Lung (tissue), 12 donors: ENCODE measurements around the gene ACR. TPM values are rescaled to one million over a fixed set of nuclear protein-coding genes. Genes with fewer than 3 reads are reported as not detected.

Source experiments
- ATAC-seq: fragments of 200-7000 bp; cut with Tn5 transposase; one replicate; pipeline ENCODE4 v1.9.1; 2020; ENCODE audit warnings: moderate number of reproducible peaks; ENCODE audit not compliant: insufficient read depth, low FRiP score
- DNase-seq, 3 donors: peaks; one replicate each; pipeline ENCODE4 v3.0.0-alpha.2; 2013 to 2017
- H3K27ac ChIP-seq, 2 donors: one replicate each; pipeline ENCODE4 v1.5.1; 2013; ENCODE audit warnings: mild to moderate bottlenecking in 2 of 2, moderate library complexity in 2 of 2, control low read depth in 1 of 2, inconsistent platforms in 1 of 2, low read depth in 1 of 2, low read length in 1 of 2
- H3K27me3 ChIP-seq, 3 donors: one replicate each; pipeline ENCODE4 v1.5.1; 2013; ENCODE audit warnings: low read length in 2 of 3; ENCODE audit not compliant: control insufficient read depth in 3 of 3, insufficient read depth in 3 of 3
- H3K36me3 ChIP-seq, 4 donors: one replicate each; pipeline ENCODE4 v1.5.1; 2013; ENCODE audit warnings: low read length in 4 of 4, mild to moderate bottlenecking in 1 of 4, moderate library complexity in 1 of 4; ENCODE audit not compliant: control insufficient read depth in 4 of 4, insufficient read depth in 4 of 4
- H3K4me1 ChIP-seq, 5 donors: one replicate each; pipeline ENCODE4 v1.5.1; 2013; ENCODE audit warnings: low read length in 5 of 5, mild to moderate bottlenecking in 2 of 5, moderate library complexity in 1 of 5; ENCODE audit not compliant: control insufficient read depth in 5 of 5, insufficient read depth in 5 of 5
- H3K4me3 ChIP-seq: one replicate; pipeline ENCODE4 v1.5.1; 2013; ENCODE audit warnings: mild to moderate bottlenecking, control low read depth, moderate library complexity
- H3K9ac ChIP-seq, 2 donors: one replicate each; pipeline ENCODE4 v1.5.1; 2013; ENCODE audit warnings: low read length in 2 of 2, control low read depth in 1 of 2; ENCODE audit not compliant: insufficient read depth in 1 of 2
- H3K9me3 ChIP-seq, 4 donors: one replicate each; pipeline ENCODE4 v1.5.1; 2013; ENCODE audit warnings: low read length in 3 of 4, mild to moderate bottlenecking in 1 of 4, moderate library complexity in 1 of 4; ENCODE audit not compliant: control insufficient read depth in 4 of 4, insufficient read depth in 3 of 4
- WGBS, 2 donors: extraction: QIAGEN DNeasy Blood & Tissue Kit; methylation state at CpG; one replicate each; pipeline ENCODE4 v1.1.7; 2013; 5-methylcytosine and 5-hydroxymethylcytosine counted together
- polyA plus RNA-seq, 2 donors: library from polyadenylated mRNA; stranded (reverse); fragments of 200-250 nt; gene quantifications; one replicate each; pipeline ENCODE4 v1.2.1, GENCODE V29; 2013
- total RNA-seq, 2 donors: library from RNA; depleted of rRNA in 1 of 2; stranded (reverse); fragments of >200 nt in 1 of 2; gene quantifications; one replicate each; pipeline ENCODE4 v1.2.1, GENCODE V29; 2014 to 2021
- TF ChIP-seq, protein P1 (sequence below): IDR thresholded peaks from 2 replicates; pipeline ENCODE4 v1.5.1; 2012; ENCODE audit warnings: mild to moderate bottlenecking; ENCODE audit errors: control extremely low read depth, extremely low read depth
- donor health status: control.
- donor health status: control.
- donor health status: Bipolar disorder and iron deficiency.
- donor health status: healthy.
- donor health status: DM: yes; HTN: yes; CAD: no.

ACR gene
- total and polyA plus RNA-seq, 4 donors = 0.26 to 3.3 (median 0.78) TPM

- peak overlapping the region in 1 of 2 donors; percentile 20 for H3K27ac ChIP-seq
- peak overlapping the region in 1 of 2 donors; percentile 42 for H3K9ac ChIP-seq
- DNase-seq (no peak), ATAC-seq (no peak)
- H3K36me3 ChIP-seq = peaks cover 0 to 23% (median 4%) of the 10 kb centered on the region in 4 donors
- WGBS, 2 donors = 59 to 76% methylated on average over 38 to 54 of the region's 54 CpGs
- H3K9me3 ChIP-seq = no peaks in the 10 kb centered on the region
- TF ChIP-seq, protein P1, sequence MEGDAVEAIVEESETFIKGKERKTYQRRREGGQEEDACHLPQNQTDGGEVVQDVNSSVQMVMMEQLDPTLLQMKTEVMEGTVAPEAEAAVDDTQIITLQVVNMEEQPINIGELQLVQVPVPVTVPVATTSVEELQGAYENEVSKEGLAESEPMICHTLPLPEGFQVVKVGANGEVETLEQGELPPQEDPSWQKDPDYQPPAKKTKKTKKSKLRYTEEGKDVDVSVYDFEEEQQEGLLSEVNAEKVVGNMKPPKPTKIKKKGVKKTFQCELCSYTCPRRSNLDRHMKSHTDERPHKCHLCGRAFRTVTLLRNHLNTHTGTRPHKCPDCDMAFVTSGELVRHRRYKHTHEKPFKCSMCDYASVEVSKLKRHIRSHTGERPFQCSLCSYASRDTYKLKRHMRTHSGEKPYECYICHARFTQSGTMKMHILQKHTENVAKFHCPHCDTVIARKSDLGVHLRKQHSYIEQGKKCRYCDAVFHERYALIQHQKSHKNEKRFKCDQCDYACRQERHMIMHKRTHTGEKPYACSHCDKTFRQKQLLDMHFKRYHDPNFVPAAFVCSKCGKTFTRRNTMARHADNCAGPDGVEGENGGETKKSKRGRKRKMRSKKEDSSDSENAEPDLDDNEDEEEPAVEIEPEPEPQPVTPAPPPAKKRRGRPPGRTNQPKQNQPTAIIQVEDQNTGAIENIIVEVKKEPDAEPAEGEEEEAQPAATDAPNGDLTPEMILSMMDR = no peak
- peaks cover 0 to 6% (median 0%) of the 10 kb centered on the region in 5 donors for H3K4me1 ChIP-seq
- no peak overlapping the region for H3K4me3 ChIP-seq
- no peaks in the 10 kb centered on the region for H3K27me3 ChIP-seq
Measured at GRCh38 chr22:50697667-50698506, 40.1 kb upstream of the ACR start.

DNA sequence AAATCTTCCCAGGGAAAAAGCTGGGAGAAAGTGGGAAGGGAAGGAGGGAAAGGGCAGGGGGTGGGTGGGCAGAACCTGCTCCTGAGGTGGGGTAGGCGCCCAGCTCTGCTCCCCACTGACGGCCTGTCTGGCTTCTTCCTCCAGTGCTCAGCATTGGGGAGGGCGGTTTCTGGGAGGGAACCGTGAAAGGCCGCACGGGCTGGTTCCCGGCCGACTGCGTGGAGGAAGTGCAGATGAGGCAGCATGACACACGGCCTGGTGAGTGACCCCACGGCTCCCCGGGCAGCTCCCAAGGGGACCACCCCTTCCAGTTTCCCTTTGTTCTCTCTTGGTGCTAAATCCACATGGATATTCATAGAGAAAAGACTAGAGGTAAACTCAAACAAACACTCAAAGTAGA lies 39.5 kb upstream of the ACR start:
- 71% methylated on average over 11 to 12 of the region's 12 CpGs for WGBS, 2 donors
- Histone ChIP-seq H3K27ac (no peak overlapping the region), H3K4me1 (peaks cover 0 to 10% (median 0%) of the 10 kb centered on the region in 5 donors), H3K4me3 (no peak overlapping the region), H3K27me3 (no peaks in the 10 kb centered on the region), H3K9me3 (no peaks in the 10 kb centered on the region), H3K9ac (no peak overlapping the region), H3K36me3 (peaks cover 0 to 28% (median 4%) of the 10 kb centered on the region in 4 donors)
- ATAC-seq (no peak), DNase-seq (no peak)
- TF ChIP-seq, protein P1 = no peak

GRCh38 chr22:50699001-50699755 lies 38.8 kb upstream of the ACR start:
- Histone ChIP-seq H3K27me3 (no peaks in the 10 kb centered on the region), H3K4me1 (peaks cover 0 to 10% (median 0%) of the 10 kb centered on the region in 5 donors), H3K4me3 (no peak overlapping the region), H3K9ac (no peak overlapping the region), H3K27ac (peak overlapping the region in 1 of 2 donors; percentile 30), H3K9me3 (no peaks in the 10 kb centered on the region), H3K36me3 (peaks cover 0 to 32% (median 4%) of the 10 kb centered on the region in 4 donors)
- 84 to 91% methylated on average over 13 to 15 of the region's 15 CpGs for WGBS, 2 donors
- ATAC-seq = no peak
- TF ChIP-seq, protein P1 = no peak
- no peak for DNase-seq
